ENCODE results near the gene DENND2A. TPM values are rescaled to one million over a fixed set of nuclear protein-coding genes. Genes with fewer than 3 reads are reported as not detected.

The DENND2A gene
- total and polyA plus RNA-seq, 7 donors: 2.7 to 8.7 (median 3.8) TPM

- Histone ChIP-seq H3K9me3 (no peaks in the 10 kb centered on the region), H3K27me3 (ENCODE audit: insufficient read depth in 3 of 3, low read length in 2 of 3) (no peaks in the 10 kb centered on the region), H3K4me1 (no peaks in the 10 kb centered on the region), H3K4me3 (no peak overlapping the region), H3K27ac (no peak overlapping the region), H3K36me3 (ENCODE audit: insufficient read depth in 1 of 2, low read depth in 1 of 2) (no peaks in the 10 kb centered on the region)
- DNase-seq (no peak), ATAC-seq (no peak)
- intact Hi-C loops (cut with DNase I): no loop called here
- 72 to 75% (median 73%) methylated on average over 5 of the region's 5 CpGs for WGBS, 3 donors
- TF ChIP-seq CTCF (IDR thresholded peaks at IDR 0.05): no peak
Observed at GRCh38 chr7:140497241-140497769, 143.3 kb downstream of the DENND2A start.

GRCh38 chr7:140495514-140496097 lies 145.0 kb downstream of the DENND2A start:
- DNase-seq: peak in 1 of 2 donors; percentile 2
- Histone ChIP-seq H3K27ac (no peak overlapping the region), H3K27me3 (ENCODE audit: insufficient read depth in 3 of 3, low read length in 2 of 3) (no peaks in the 10 kb centered on the region), H3K36me3 (ENCODE audit: insufficient read depth in 1 of 2, low read depth in 1 of 2) (no peaks in the 10 kb centered on the region), H3K9me3 (no peaks in the 10 kb centered on the region), H3K4me3 (no peak overlapping the region), H3K4me1 (no peaks in the 10 kb centered on the region)
- no peak for ATAC-seq
- intact Hi-C loops (cut with DNase I): no loop called here
- TF ChIP-seq CTCF (IDR thresholded peaks at IDR 0.05): no peak
- WGBS, 3 donors: 92 to 96% (median 95%) methylated on average over 8 of the region's 9 CpGs

GRCh38 chr7:140494867-140495266 lies 145.7 kb downstream of the DENND2A start:
- DNase-seq (peak in 1 of 2 donors; percentile 39), ATAC-seq (no peak)
- Histone ChIP-seq H3K4me3 (no peak overlapping the region), H3K9me3 (no peaks in the 10 kb centered on the region), H3K27me3 (ENCODE audit: insufficient read depth in 3 of 3, low read length in 2 of 3) (no peaks in the 10 kb centered on the region), H3K4me1 (no peaks in the 10 kb centered on the region), H3K36me3 (ENCODE audit: insufficient read depth in 1 of 2, low read depth in 1 of 2) (no peaks in the 10 kb centered on the region), H3K27ac (no peak overlapping the region)
- intact Hi-C loops (cut with DNase I): no loop called here
- WGBS, 3 donors: 83 to 93% (median 89%) methylated on average over 9 of the region's 9 CpGs
- TF ChIP-seq CTCF (IDR thresholded peaks at IDR 0.05): no peak

GRCh38 chr7:140489026-140489359 lies 151.6 kb downstream of the DENND2A start:
- 71 to 80% (median 77%) methylated on average over 2 of the region's 2 CpGs for WGBS, 3 donors
- Histone ChIP-seq H3K4me3 (no peak overlapping the region), H3K36me3 (ENCODE audit: insufficient read depth in 1 of 2, low read depth in 1 of 2) (no peaks in the 10 kb centered on the region), H3K27ac (no peak overlapping the region), H3K9me3 (no peaks in the 10 kb centered on the region), H3K4me1 (no peaks in the 10 kb centered on the region), H3K27me3 (ENCODE audit: insufficient read depth in 3 of 3, low read length in 2 of 3) (no peaks in the 10 kb centered on the region)
- intact Hi-C loops (cut with DNase I): no loop called here
- ATAC-seq (no peak), DNase-seq (no peak)
- no peak for TF ChIP-seq CTCF (IDR thresholded peaks at IDR 0.05)
